B cell (primary cell): ENCODE results near the gene NAA80. TPM values are rescaled to one million over a fixed set of nuclear protein-coding genes. Genes with fewer than 3 reads are reported as not detected.

ENCODE experiments used
- ATAC-seq: fragments of 200-7000 bp; cut with Tn5 transposase; one replicate; pipeline ENCODE4 v1.10.0; 2021; ENCODE audit warnings: low read depth, mild to moderate bottlenecking, moderate number of reproducible peaks, moderate library complexity
- CTCF ChIA-PET: fragments of 350-600 bp; sonication (Branson Sonifier 250); formaldehyde crosslinking; loops from one replicate; lab custom pipeline; 2021; ENCODE audit warnings: antibody characterized with exemption, inconsistent platforms; lab: Charles Lee
- POLR2A ChIA-PET: fragments of 350-600 bp; sonication (Branson Sonifier 250); formaldehyde crosslinking; loops from one replicate; lab custom pipeline; 2021; ENCODE audit warnings: antibody characterized with exemption; lab: Charles Lee
- DNase-seq: peaks from one replicate; pipeline ENCODE4 v3.0.0; 2013
- H2AFZ ChIP-seq: 2 replicates; pipeline ENCODE4 v1.6.1; 2012; ENCODE audit warnings: mild to moderate bottlenecking, low read depth, low read length; ENCODE audit not compliant: insufficient read depth, poor library complexity, severe bottlenecking
- H3K27ac ChIP-seq, 2 donors: 1 replicate in 1 of 2; 2 replicates in 1 of 2; pipeline ENCODE4 v1.5.1; 2012 to 2013; ENCODE audit warnings: low read length in 2 of 2, mild to moderate bottlenecking in 2 of 2, moderate library complexity in 1 of 2
- H3K27me3 ChIP-seq, 4 experiments: fragments of 200-600 bp in 1 of 4; sonication (generic) in 1 of 4; replicated peaks in 1 of 4; 1 replicate in 2 of 4; 2 replicates in 2 of 4; pipeline versions ENCODE4 v1.6.1 to v1.7.0; 2013 to 2016; ENCODE audit warnings: low read length in 3 of 4, mild to moderate bottlenecking in 2 of 4, mixed read lengths in 1 of 4, moderate library complexity in 1 of 4; ENCODE audit not compliant: insufficient read depth in 4 of 4, control insufficient read depth in 3 of 4; ENCODE audit errors: control extremely low read depth in 1 of 4
- H3K36me3 ChIP-seq, 2 experiments: replicated peaks in 1 of 2; 1 replicate in 1 of 2; 2 replicates in 1 of 2; pipeline versions ENCODE4 v1.6.1 to v1.7.1; 2013; ENCODE audit warnings: low read length in 1 of 2; ENCODE audit not compliant: insufficient read depth in 2 of 2, control insufficient read depth in 1 of 2; ENCODE audit errors: control extremely low read depth in 1 of 2, extremely low read depth in 1 of 2
- H3K4me1 ChIP-seq, 2 donors: fragments of 200-600 bp in 1 of 2; sonication (generic) in 1 of 2; 1 replicate in 1 of 2; 2 replicates in 1 of 2; pipeline versions ENCODE4 v1.5.1 to v1.6.1; 2013 to 2017; ENCODE audit warnings: low read length in 2 of 2; ENCODE audit not compliant: control insufficient read depth in 2 of 2, insufficient read depth in 2 of 2
- H3K4me2 ChIP-seq: replicated peaks from 2 replicates; pipeline ENCODE3; 2012; ENCODE audit warnings: mild to moderate bottlenecking, low read depth, low read length; ENCODE audit not compliant: poor library complexity, severe bottlenecking
- H3K4me3 ChIP-seq, 5 experiments: fragments of 200-600 bp in 1 of 5; sonication (generic) in 1 of 5; 1 replicate in 3 of 5; 2 replicates in 2 of 5; pipeline versions ENCODE4 v1.5.1 to v1.7.0; 2011 to 2016; ENCODE audit warnings: low read length in 4 of 5, mild to moderate bottlenecking in 4 of 5, low read depth in 2 of 5, control low read depth in 1 of 5, moderate library complexity in 1 of 5; ENCODE audit not compliant: insufficient read depth in 1 of 5; ENCODE audit errors: control extremely low read depth in 1 of 5, extremely low read depth in 1 of 5
- H3K79me2 ChIP-seq: fragments of 200-600 bp; sonication (generic); one replicate; pipeline ENCODE4 v1.6.0; 2016; ENCODE audit warnings: low read length; ENCODE audit not compliant: control insufficient read depth, insufficient read depth
- H3K9ac ChIP-seq: fragments of 200-600 bp; sonication (generic); 2 replicates; pipeline ENCODE4 v1.6.1; 2017; ENCODE audit warnings: mild to moderate bottlenecking, low read length, moderate library complexity
- H3K9me3 ChIP-seq, 3 donors: one replicate each; pipeline versions ENCODE4 v1.6.1 to v1.7.1; 2013; ENCODE audit warnings: low read length in 2 of 3; ENCODE audit not compliant: control insufficient read depth in 2 of 3, insufficient read depth in 1 of 3; ENCODE audit errors: control extremely low read depth in 1 of 3
- H4K20me1 ChIP-seq: 2 replicates; pipeline ENCODE4 v1.6.0; 2012; ENCODE audit warnings: mild to moderate bottlenecking, low read length; ENCODE audit not compliant: insufficient read depth, control insufficient read depth, poor library complexity, severe bottlenecking
- H3K27ac Mint-ChIP-seq: one replicate; pipeline ENCODE4 v1.8.0; 2021; ENCODE audit warnings: mixed read lengths
- H3K27me3 Mint-ChIP-seq: one replicate; pipeline ENCODE4 v1.8.0; 2021; ENCODE audit warnings: mixed read lengths
- H3K4me1 Mint-ChIP-seq: one replicate; pipeline ENCODE4 v1.8.0; 2021; ENCODE audit warnings: mixed read lengths
- H3K4me3 Mint-ChIP-seq: one replicate; pipeline ENCODE4 v1.8.0; 2021; ENCODE audit warnings: mixed read lengths
- H3K9me3 Mint-ChIP-seq: one replicate; pipeline ENCODE4 v1.8.0; 2022; ENCODE audit warnings: mixed read lengths; ENCODE audit not compliant: insufficient read depth
- EZH2 ChIP-seq: IDR thresholded peaks from 2 replicates; pipeline ENCODE4 v1.6.1; 2012; ENCODE audit warnings: borderline replicate concordance, low read depth, mild to moderate bottlenecking, moderate library complexity, low read length; ENCODE audit not compliant: insufficient read depth, poor library complexity, severe bottlenecking
- WGBS: methylation state at CpG from one replicate; pipeline ENCODE4 v1.1.5; 2013; ENCODE audit warnings: missing lambda C conversion rate; ENCODE audit not compliant: insufficient coverage; 5-methylcytosine and 5-hydroxymethylcytosine counted together
- intact Hi-C: fragments of 100-400 bp; cut with micrococcal nuclease; formaldehyde crosslinking; loops from one replicate; pipeline ENCODE4 v1.10.0; 2022
- polyA plus RNA-seq: library from polyadenylated mRNA; depleted of rRNA; stranded (reverse); fragments of >200 nt; gene quantifications from 2 replicates; pipeline ENCODE4 v1.2.3, GENCODE V29; 2012
- total RNA-seq, 2 donors: library from RNA; stranded (reverse); fragments of 120-200 nt in 1 of 2; gene quantifications; 1 replicate in 1 of 2; 2 replicates in 1 of 2; pipeline versions ENCODE4 v1.2.3 to v1.2.4, GENCODE V29; 2013 to 2022
- TF ChIP-seq, protein P1 (sequence below): fragments of 200-600 bp; IDR thresholded peaks from one replicate; pipeline ENCODE4 v1.8.0; 2022; ENCODE audit warnings: antibody characterized with exemption, mild to moderate bottlenecking

NAA80 gene
- total and polyA plus RNA-seq, 2 donors (not counting 1 experiment from before 2014, with no cell fraction given): 37.8 to 49.0 TPM

DNA sequence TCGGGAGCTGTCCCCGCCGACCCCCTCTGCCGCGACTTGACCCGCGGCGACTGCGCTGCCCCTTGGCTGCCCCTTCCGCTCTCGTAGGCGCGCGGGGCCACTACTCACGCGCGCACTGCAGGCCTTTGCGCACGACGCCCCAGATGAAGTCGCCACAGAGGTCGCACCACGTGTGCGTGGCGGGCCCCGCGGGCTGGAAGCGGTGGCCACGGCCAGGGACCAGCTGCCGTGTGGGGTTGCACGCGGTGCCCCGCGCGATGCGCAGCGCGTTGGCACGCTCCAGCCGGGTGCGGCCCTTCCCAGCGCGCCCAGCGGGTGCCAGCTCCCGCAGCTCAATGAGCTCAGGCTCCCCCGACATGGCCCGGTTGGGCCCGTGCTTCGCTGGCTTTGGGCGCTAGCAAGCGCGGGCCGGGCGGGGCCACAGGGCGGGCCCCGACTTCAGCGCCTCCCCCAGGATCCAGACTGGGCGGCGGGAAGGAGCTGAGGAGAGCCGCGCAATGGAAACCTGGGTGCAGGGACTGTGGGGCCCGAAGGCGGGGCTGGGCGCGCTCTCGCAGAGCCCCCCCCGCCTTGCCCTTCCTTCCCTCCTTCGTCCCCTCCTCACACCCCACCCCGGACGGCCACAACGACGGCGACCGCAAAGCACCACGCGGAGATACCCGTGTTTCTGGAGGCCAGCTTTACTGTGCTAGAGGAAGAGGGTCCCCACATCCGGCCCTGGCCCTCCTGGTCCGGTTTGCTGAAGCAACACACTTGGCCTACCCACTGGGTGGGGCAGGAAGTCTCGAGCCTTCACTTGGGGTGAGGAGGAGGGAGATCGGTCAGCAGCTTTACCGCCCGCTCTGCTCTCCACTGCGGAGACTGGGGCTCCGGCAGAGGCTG, 41.5 kb upstream of the NAA80 start, which contains the start of gene RASSF1:
RASSF1 (minus strand) TSS at position 389 of the 882 bp plus-strand sequence; CDS start at position 358, 31 bp downstream.
- intact Hi-C loops: no loop called here
- WGBS: under 1% methylated on average over 76 of the region's 85 CpGs
- H3K27ac ChIP-seq: peak within 1 kb of the TSS; percentile 97 to 98
- CTCF ChIA-PET: interaction anchor here (0.5 to 2.0 kb wide), 7 partner anchors 10 to 1421 kb away, joined by 3 to 14 read pairs (median 4); partner anchors contain the start of genes CYB561D2, HYAL3, IFRD2 and NAA80
- Mint-ChIP-seq H3K9me3 (no peaks in the 10 kb centered on the region), H3K27me3 (no peaks in the 10 kb centered on the region), H3K4me3 (peak within 1 kb of the TSS; percentile 96), H3K4me1 (peaks cover 53% of the 10 kb centered on the region), H3K27ac (peak within 1 kb of the TSS; percentile 99)
- H3K4me2 ChIP-seq: peak within 1 kb of the TSS; percentile 90
- peak within 1 kb of the TSS; percentile 61 to 86 (median 69) for H3K4me3 ChIP-seq
- peak within 1 kb of the TSS; percentile 82 for H2AFZ ChIP-seq
- H4K20me1 ChIP-seq: peaks cover 10% of the 10 kb centered on the region
- peaks cover 0 to 10% of the 10 kb centered on the region in 2 experiments for H3K36me3 ChIP-seq
- POLR2A ChIA-PET: interaction anchor here (0.5 to 6.1 kb wide), 11 partner anchors 11 to 1908 kb away, joined by 3 to 96 read pairs (median 4); partner anchors contain the start of genes C3orf18, CYB561D2, HEMK1 and HYAL3
- no peaks in the 10 kb centered on the region for H3K27me3 ChIP-seq
- no peak for TF ChIP-seq EZH2
- TF ChIP-seq, protein P1, sequence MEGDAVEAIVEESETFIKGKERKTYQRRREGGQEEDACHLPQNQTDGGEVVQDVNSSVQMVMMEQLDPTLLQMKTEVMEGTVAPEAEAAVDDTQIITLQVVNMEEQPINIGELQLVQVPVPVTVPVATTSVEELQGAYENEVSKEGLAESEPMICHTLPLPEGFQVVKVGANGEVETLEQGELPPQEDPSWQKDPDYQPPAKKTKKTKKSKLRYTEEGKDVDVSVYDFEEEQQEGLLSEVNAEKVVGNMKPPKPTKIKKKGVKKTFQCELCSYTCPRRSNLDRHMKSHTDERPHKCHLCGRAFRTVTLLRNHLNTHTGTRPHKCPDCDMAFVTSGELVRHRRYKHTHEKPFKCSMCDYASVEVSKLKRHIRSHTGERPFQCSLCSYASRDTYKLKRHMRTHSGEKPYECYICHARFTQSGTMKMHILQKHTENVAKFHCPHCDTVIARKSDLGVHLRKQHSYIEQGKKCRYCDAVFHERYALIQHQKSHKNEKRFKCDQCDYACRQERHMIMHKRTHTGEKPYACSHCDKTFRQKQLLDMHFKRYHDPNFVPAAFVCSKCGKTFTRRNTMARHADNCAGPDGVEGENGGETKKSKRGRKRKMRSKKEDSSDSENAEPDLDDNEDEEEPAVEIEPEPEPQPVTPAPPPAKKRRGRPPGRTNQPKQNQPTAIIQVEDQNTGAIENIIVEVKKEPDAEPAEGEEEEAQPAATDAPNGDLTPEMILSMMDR: no peak
- H3K9ac ChIP-seq: peak within 1 kb of the TSS; percentile 89
- DNase-seq: peak; percentile 70
- no peaks in the 10 kb centered on the region for H3K9me3 ChIP-seq
- peaks cover 42 to 62% of the 10 kb centered on the region in 2 donors for H3K4me1 ChIP-seq
- ATAC-seq: peak; percentile 5
- H3K79me2 ChIP-seq: peaks cover 37% of the 10 kb centered on the region
